ENCODE data around the gene SLC5A2.

The SLC5A2 gene

DNA sequence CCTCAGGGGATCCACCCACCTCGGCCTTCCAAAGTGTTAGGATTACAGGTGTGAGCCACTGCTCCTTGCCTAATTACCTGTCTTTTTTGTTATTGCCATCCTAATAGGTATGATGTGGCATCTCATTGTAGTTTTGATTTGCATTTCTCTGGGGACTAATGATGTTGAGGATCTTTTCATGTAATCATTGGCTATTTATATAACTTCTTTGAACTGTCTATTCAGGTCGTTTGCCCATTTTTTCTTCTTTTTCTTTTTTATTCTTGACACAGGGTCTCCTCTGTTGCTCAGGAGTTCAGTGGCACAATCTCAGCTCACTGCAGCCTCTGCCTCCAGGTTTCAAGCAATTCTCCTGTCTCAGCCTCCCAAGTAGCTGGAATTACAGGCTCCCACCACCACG lies 12.3 kb upstream of the SLC5A2 start:
- TF ChIP-seq, protein P1, sequence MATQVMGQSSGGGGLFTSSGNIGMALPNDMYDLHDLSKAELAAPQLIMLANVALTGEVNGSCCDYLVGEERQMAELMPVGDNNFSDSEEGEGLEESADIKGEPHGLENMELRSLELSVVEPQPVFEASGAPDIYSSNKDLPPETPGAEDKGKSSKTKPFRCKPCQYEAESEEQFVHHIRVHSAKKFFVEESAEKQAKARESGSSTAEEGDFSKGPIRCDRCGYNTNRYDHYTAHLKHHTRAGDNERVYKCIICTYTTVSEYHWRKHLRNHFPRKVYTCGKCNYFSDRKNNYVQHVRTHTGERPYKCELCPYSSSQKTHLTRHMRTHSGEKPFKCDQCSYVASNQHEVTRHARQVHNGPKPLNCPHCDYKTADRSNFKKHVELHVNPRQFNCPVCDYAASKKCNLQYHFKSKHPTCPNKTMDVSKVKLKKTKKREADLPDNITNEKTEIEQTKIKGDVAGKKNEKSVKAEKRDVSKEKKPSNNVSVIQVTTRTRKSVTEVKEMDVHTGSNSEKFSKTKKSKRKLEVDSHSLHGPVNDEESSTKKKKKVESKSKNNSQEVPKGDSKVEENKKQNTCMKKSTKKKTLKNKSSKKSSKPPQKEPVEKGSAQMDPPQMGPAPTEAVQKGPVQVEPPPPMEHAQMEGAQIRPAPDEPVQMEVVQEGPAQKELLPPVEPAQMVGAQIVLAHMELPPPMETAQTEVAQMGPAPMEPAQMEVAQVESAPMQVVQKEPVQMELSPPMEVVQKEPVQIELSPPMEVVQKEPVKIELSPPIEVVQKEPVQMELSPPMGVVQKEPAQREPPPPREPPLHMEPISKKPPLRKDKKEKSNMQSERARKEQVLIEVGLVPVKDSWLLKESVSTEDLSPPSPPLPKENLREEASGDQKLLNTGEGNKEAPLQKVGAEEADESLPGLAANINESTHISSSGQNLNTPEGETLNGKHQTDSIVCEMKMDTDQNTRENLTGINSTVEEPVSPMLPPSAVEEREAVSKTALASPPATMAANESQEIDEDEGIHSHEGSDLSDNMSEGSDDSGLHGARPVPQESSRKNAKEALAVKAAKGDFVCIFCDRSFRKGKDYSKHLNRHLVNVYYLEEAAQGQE (IDR thresholded peaks at IDR 0.05; ENCODE audit: insufficient read depth in 1 of 2, low read depth in 2 of 2, low read length in 2 of 2) = no peak
- no peak for TF ChIP-seq POLR2AphosphoS5 (IDR thresholded peaks at IDR 0.05; ENCODE audit: low read depth, low read length)
- TF ChIP-seq SIN3A (IDR thresholded peaks at IDR 0.05; ENCODE audit: borderline replicate concordance, insufficient read depth, low read length) = no peak
- TF ChIP-seq FOXP2 (optimal IDR thresholded peaks at IDR 0.05; ENCODE audit: borderline replicate concordance, extremely low read depth, extremely low read length, insufficient read depth) = no peak
- TF ChIP-seq TAF1 (IDR thresholded peaks at IDR 0.05; ENCODE audit: borderline replicate concordance, insufficient read depth, low read length) = no peak

DNA sequence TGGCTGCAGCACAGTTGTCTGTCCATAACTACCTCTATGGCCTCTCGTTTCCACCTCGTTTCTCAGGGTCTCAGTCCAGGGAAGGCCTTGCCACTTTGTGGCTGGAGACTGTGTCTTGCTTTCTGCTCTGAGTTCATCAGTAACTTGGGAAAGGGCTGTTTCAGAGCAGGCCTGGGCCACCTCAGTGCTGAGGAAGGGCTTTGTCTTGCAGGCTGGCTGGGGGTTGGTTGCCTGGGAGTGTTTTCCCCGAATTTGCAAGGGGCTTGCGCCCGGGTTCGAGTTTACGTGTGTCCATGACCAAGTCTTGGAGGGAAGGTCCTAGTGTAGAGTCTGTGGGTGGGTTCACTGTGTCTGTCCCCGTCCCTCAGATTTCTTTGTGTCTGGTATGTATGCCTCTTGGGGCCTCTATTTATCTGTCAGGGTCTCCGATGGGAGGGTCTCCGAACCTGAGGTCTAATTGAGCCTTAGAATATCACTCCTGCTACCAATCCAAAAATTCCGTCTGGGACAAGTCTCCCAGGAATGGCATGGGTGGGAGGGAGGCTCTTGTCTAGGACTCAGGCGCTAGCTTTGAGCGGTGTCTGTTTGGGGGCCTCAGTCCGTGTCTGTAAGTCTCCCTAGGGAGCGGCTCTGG lies 11.6 kb upstream of the SLC5A2 start:
- TF ChIP-seq TAF1 (IDR thresholded peaks at IDR 0.05; ENCODE audit: borderline replicate concordance, insufficient read depth, low read length) = no peak
- no peak for TF ChIP-seq FOXP2 (optimal IDR thresholded peaks at IDR 0.05; ENCODE audit: borderline replicate concordance, extremely low read depth, extremely low read length, insufficient read depth)
- TF ChIP-seq POLR2AphosphoS5 (IDR thresholded peaks at IDR 0.05; ENCODE audit: low read depth, low read length) = no peak
- no peak for TF ChIP-seq SIN3A (IDR thresholded peaks at IDR 0.05; ENCODE audit: borderline replicate concordance, insufficient read depth, low read length)
- TF ChIP-seq, protein P1 (IDR thresholded peaks at IDR 0.05; ENCODE audit: insufficient read depth in 1 of 2, low read depth in 2 of 2, low read length in 2 of 2) = no peak

DNA sequence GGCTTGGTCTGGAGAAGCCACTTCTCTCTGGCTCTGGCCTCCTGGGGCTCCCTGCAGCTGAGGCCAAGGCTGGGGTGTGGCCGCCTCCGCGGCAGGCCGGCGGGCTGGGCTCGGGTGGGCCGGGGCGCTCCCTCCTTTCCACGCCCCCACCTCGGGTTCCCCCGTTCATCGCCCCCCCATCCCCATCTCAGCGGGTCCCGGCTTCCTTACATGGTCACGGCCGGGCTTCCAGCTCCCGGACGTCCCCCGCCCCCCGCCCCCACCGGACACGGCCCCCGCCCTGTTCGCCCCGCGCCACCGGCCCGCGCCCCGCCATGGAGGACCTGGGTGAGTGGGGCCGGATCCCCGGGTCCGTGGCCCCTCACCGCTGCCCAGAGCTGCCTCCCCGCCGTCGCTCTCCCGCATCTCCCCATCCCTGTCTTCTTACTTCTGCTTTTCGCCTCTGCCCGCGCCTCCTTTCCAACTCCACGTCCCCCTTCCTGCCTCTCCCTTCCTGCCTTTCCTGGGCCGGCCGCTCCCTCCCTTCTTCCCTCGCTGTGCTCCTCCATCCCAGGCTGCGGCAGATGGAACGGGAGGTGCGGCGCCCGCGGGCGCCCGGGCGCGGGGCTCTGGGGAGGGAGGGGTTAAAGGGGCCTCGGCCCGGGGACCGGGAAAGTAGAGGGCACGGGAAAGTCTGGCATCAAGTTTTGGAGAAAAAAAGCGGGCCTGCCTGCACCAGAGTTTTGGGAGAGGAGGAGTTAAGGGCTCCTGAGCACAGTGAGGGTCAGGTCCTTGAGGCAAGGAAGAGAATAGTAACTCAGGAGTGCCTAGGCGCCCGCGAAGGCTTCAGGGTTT lies 10.8 kb upstream of the SLC5A2 start, which contains the start of gene TGFB1I1:
Gene TGFB1I1 (plus strand): TSS at position 278 of the 834 bp plus-strand sequence. CDS start 37 bp downstream, at position 315.
- TF ChIP-seq, protein P1 (IDR thresholded peaks at IDR 0.05; ENCODE audit: insufficient read depth in 1 of 2, low read depth in 2 of 2, low read length in 2 of 2) = no peak
- no peak for TF ChIP-seq TAF1 (IDR thresholded peaks at IDR 0.05; ENCODE audit: borderline replicate concordance, insufficient read depth, low read length)
- TF ChIP-seq FOXP2 (optimal IDR thresholded peaks at IDR 0.05; ENCODE audit: borderline replicate concordance, extremely low read depth, extremely low read length, insufficient read depth) = no peak
- 0 out of 2 replicates have a peak, but pooled peaks have one; percentile 32 for TF ChIP-seq POLR2AphosphoS5 (IDR thresholded peaks at IDR 0.05; ENCODE audit: low read depth, low read length)
- no peak for TF ChIP-seq SIN3A (IDR thresholded peaks at IDR 0.05; ENCODE audit: borderline replicate concordance, insufficient read depth, low read length)

DNA sequence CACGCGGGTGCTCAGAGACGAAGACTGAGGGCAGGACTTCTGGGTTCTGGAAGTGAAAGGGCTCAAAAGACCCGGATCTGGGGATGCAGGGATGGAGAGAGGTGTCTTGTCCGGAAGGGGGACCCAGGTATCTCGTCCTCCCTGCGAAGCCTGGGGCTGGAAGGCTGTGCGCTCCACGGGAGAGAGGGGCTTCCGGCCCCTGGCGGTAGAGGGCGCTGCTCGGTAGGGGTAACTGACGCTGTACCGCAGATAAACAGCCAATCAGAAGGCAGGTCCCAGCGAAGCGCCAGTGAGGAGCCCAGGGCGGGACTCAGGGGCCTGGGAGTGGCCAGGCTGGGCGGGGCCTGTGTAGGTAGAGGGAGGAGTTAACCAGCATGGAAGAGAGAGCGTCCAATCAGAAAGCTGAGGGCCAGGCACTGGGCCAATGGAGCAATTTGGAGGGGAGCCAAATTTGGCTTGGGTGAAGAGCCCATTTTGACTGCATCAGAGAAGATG lies 10.2 kb upstream of the SLC5A2 start:
- TF ChIP-seq TAF1 (IDR thresholded peaks at IDR 0.05; ENCODE audit: borderline replicate concordance, insufficient read depth, low read length) = peak; percentile 35; the same call in 1 of the 2 replicates
- TF ChIP-seq SIN3A (IDR thresholded peaks at IDR 0.05; ENCODE audit: borderline replicate concordance, insufficient read depth, low read length) = no peak
- TF ChIP-seq FOXP2 (optimal IDR thresholded peaks at IDR 0.05; ENCODE audit: borderline replicate concordance, extremely low read depth, extremely low read length, insufficient read depth) = peak; percentile 48

DNA sequence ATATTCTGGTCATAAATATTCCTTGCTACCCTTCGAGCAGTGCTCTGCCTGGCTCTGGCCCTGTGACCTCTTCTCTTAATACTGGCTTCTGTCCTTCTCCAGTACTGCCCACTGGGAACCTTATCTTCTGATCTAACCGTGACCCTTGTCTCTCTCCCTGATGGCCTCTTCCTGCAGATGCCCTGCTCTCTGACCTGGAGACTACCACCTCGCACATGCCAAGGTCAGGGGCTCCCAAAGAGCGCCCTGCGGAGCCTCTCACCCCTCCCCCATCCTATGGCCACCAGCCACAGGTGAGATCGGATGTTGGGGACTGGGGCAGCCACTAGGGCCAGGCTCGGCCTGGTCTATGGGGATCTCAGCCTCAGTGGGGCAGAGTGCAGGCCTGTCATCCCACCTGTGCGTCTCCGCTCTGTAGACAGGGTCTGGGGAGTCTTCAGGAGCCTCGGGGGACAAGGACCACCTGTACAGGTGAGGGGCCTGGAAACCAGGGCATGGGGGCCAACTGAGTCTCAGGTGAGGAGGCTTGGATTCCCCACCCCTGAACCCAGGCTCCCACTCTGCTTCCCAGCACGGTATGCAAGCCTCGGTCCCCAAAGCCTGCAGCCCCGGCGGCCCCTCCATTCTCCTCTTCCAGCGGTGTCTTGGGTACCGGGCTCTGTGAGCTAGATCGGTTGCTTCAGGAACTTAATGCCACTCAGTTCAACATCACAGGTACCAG lies 9.5 kb upstream of the SLC5A2 start:
- TF ChIP-seq POLR2AphosphoS5 (IDR thresholded peaks at IDR 0.05; ENCODE audit: low read depth, low read length) (no peak), SIN3A (IDR thresholded peaks at IDR 0.05; ENCODE audit: borderline replicate concordance, insufficient read depth, low read length) (no peak), TAF1 (IDR thresholded peaks at IDR 0.05; ENCODE audit: borderline replicate concordance, insufficient read depth, low read length) (no peak), FOXP2 (optimal IDR thresholded peaks at IDR 0.05; ENCODE audit: borderline replicate concordance, extremely low read depth, extremely low read length, insufficient read depth) (no peak)
- TF ChIP-seq, protein P1 (IDR thresholded peaks at IDR 0.05; ENCODE audit: insufficient read depth in 1 of 2, low read depth in 2 of 2, low read length in 2 of 2) = no peak

Data from PFSK-1 (cell line).